CD4-positive, alpha-beta T cell (primary cell): ENCODE measurements around the gene ARHGAP33. TPM values are rescaled to one million over a fixed set of nuclear protein-coding genes. Genes with fewer than 3 reads are reported as not detected.

Source experiments
- ATAC-seq: fragments of 200-7000 bp; cut with Tn5 transposase; one replicate; pipeline ENCODE4 v1.10.0; 2022; ENCODE audit warnings: mild to moderate bottlenecking; ENCODE audit not compliant: poor library complexity
- CTCF ChIA-PET: fragments of 350-600 bp; sonication (Branson Sonifier 250); formaldehyde crosslinking; loops from one replicate; lab custom pipeline; 2021; ENCODE audit warnings: antibody characterized with exemption, inconsistent platforms; lab: Charles Lee
- POLR2A ChIA-PET: fragments of 350-600 bp; sonication (Branson Sonifier 250); formaldehyde crosslinking; loops from one replicate; lab custom pipeline; 2021; ENCODE audit warnings: antibody characterized with exemption, inconsistent platforms; lab: Charles Lee
- DNase-seq, 14 experiments: peaks; one replicate each; pipeline ENCODE4 v3.0.0-alpha.2; 2013 to 2020; ENCODE audit warnings: mixed read lengths in 2 of 14
- H3K27ac ChIP-seq, 2 donors: one replicate each; pipeline versions ENCODE4 v1.5.1 to v1.7.0; 2013; ENCODE audit warnings: low read length in 2 of 2, low read depth in 1 of 2, mild to moderate bottlenecking in 1 of 2
- H3K27me3 ChIP-seq, 2 experiments: 1 replicate in 1 of 2; 2 replicates in 1 of 2; pipeline versions ENCODE4 v1.6.1 to v1.7.0; 2013; ENCODE audit warnings: low read length in 2 of 2, control low read depth in 1 of 2, mild to moderate bottlenecking in 1 of 2, moderate library complexity in 1 of 2; ENCODE audit not compliant: insufficient read depth in 2 of 2, control insufficient read depth in 1 of 2
- H3K36me3 ChIP-seq: one replicate; pipeline ENCODE4 v1.6.1; 2013; ENCODE audit warnings: low read length, control low read depth; ENCODE audit not compliant: insufficient read depth
- H3K4me1 ChIP-seq: one replicate; pipeline ENCODE4 v1.6.1; 2013; ENCODE audit warnings: low read length, control low read depth; ENCODE audit not compliant: insufficient read depth
- H3K4me3 ChIP-seq: one replicate; pipeline ENCODE4 v1.5.1; 2013; ENCODE audit warnings: mild to moderate bottlenecking, low read length, moderate library complexity
- H3K9me3 ChIP-seq, 2 experiments: 1 replicate in 1 of 2; 2 replicates in 1 of 2; pipeline versions ENCODE4 v1.6.1 to v1.7.0; 2013; ENCODE audit warnings: low read length in 2 of 2, mild to moderate bottlenecking in 2 of 2, control low read depth in 1 of 2, moderate library complexity in 1 of 2; ENCODE audit not compliant: control insufficient read depth in 1 of 2, insufficient read depth in 1 of 2
- H3K27ac Mint-ChIP-seq: one replicate; pipeline ENCODE4 v1.8.0; 2020; ENCODE audit warnings: mixed read lengths
- H3K27me3 Mint-ChIP-seq: one replicate; pipeline ENCODE4 v1.8.0; 2021; ENCODE audit warnings: mixed read lengths
- H3K36me3 Mint-ChIP-seq: one replicate; pipeline ENCODE4 v1.8.0; 2021; ENCODE audit warnings: low read depth, mixed read lengths
- H3K4me1 Mint-ChIP-seq: one replicate; pipeline ENCODE4 v1.8.0; 2021; ENCODE audit warnings: low read depth, mixed read lengths
- H3K4me3 Mint-ChIP-seq: one replicate; pipeline ENCODE4 v1.8.0; 2020; ENCODE audit warnings: mild to moderate bottlenecking, mixed read lengths
- H3K9me3 Mint-ChIP-seq: one replicate; pipeline ENCODE4 v1.8.0; 2020; ENCODE audit warnings: mixed read lengths
- CTCF ChIP-seq: fragments of 200-600 bp; IDR thresholded peaks from one replicate; pipeline ENCODE4 v1.8.0; 2022; ENCODE audit warnings: antibody characterized with exemption, mild to moderate bottlenecking
- intact Hi-C, 2 experiments: fragments of 100-400 bp; cut with DNase I in 1 of 2; cut with micrococcal nuclease in 1 of 2; formaldehyde crosslinking; loops; one replicate each; pipeline versions ENCODE4 v1.15.1 to v1.9.0; 2023 to 2025; cut with DNase I, micrococcal nuclease
- total RNA-seq, 174 experiments: library from RNA in 2 of 174; stranded (reverse) in 2 of 174; gene quantifications; one replicate each; pipeline ENCODE4 v1.2.3 and lab custom pipeline; 2021 to 2026

The ARHGAP33 gene
- total RNA-seq, 2 experiments from 2014 or later: 16.4 to 19.5 TPM

- peak in 1 of 14 experiments; percentile 12 for DNase-seq
- H3K9me3 ChIP-seq: no peaks in the 10 kb centered on the region
- Mint-ChIP-seq H3K36me3 (peaks cover under 1% of the 10 kb centered on the region), H3K4me3 (no peak overlapping the region), H3K4me1 (no peaks in the 10 kb centered on the region), H3K27ac (no peak overlapping the region), H3K27me3 (no peaks in the 10 kb centered on the region), H3K9me3 (no peaks in the 10 kb centered on the region)
- no peak for ATAC-seq
- no peak overlapping the region for H3K4me3 ChIP-seq
- peaks cover 3% of the 10 kb centered on the region for H3K36me3 ChIP-seq
- TF ChIP-seq CTCF: no peak
- no peak overlapping the region for H3K27ac ChIP-seq
- intact Hi-C loops: no loop called here
- H3K4me1 ChIP-seq: no peaks in the 10 kb centered on the region
- ChIA-PET CTCF (interaction anchor here (0.6 kb wide), 1 partner anchor 93 kb away, joined by 4 read pairs; no protein-coding TSS in a partner anchor), POLR2A (no interaction called here)
- H3K27me3 ChIP-seq: no peaks in the 10 kb centered on the region
Measured at GRCh38 chr19:35788205-35788960, 13.0 kb downstream of the ARHGAP33 start.

GRCh38 chr19:35789195-35789977, 14.0 kb downstream of the ARHGAP33 start:
- Histone ChIP-seq H3K9me3 (no peaks in the 10 kb centered on the region), H3K4me1 (no peaks in the 10 kb centered on the region), H3K36me3 (peaks cover 3% of the 10 kb centered on the region), H3K27me3 (no peaks in the 10 kb centered on the region), H3K27ac (no peak overlapping the region), H3K4me3 (no peak overlapping the region)
- peaks cover 6% of the 10 kb centered on the region for H3K27me3 Mint-ChIP-seq
- intact Hi-C loops: no loop called here
- no peak overlapping the region for H3K27ac Mint-ChIP-seq
- no peaks in the 10 kb centered on the region for H3K9me3 Mint-ChIP-seq
- POLR2A ChIA-PET: no interaction called here
- no peak for ATAC-seq
- CTCF ChIA-PET: no interaction called here
- H3K4me3 Mint-ChIP-seq: no peak overlapping the region
- DNase-seq: no peak
- H3K36me3 Mint-ChIP-seq: no peaks in the 10 kb centered on the region
- no peaks in the 10 kb centered on the region for H3K4me1 Mint-ChIP-seq
- no peak for TF ChIP-seq CTCF

- H3K27me3 Mint-ChIP-seq: peaks cover 6% of the 10 kb centered on the region
- Histone ChIP-seq H3K4me3 (no peak overlapping the region), H3K27me3 (no peaks in the 10 kb centered on the region), H3K27ac (no peak overlapping the region), H3K9me3 (no peaks in the 10 kb centered on the region), H3K4me1 (no peaks in the 10 kb centered on the region), H3K36me3 (peaks cover 3% of the 10 kb centered on the region)
- ChIA-PET POLR2A (no interaction called here), CTCF (no interaction called here)
- no peaks in the 10 kb centered on the region for H3K4me1 Mint-ChIP-seq
- H3K4me3 Mint-ChIP-seq: no peak overlapping the region
- TF ChIP-seq CTCF: no peak
- H3K27ac Mint-ChIP-seq: no peak overlapping the region
- DNase-seq: no peak
- intact Hi-C loops: no loop called here
- H3K9me3 Mint-ChIP-seq: no peaks in the 10 kb centered on the region
- no peaks in the 10 kb centered on the region for H3K36me3 Mint-ChIP-seq
- no peak for ATAC-seq
Measured at GRCh38 chr19:35789978-35790944, 14.9 kb downstream of the ARHGAP33 start.
